ENCODE data around the gene RTRAF. TPM values are rescaled to one million over a fixed set of nuclear protein-coding genes. Genes with fewer than 3 reads are reported as not detected.

The RTRAF gene
- total and polyA plus RNA-seq, 4 donors = 21.6 to 119 (median 66.6) TPM

DNA sequence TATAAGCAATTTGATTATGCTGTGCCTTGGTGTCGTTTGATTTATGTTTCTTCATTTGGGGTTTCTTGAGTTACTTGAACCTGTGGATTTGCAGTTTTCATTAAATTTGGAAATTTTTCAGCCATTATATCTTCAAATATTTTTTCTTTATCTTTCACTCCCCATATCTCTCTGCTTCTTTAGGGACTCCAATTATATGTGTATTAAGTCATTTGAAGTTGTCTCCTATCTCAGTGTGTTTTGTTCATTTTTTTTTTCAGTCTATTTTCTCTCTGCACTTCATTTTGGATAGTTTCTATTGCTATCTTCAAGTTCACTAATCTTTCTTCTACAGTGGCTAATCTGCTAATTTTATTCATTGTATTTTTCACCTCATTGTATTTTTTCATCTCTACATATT is 29.4 kb upstream of the RTRAF start:
- Histone ChIP-seq H3K4me1 (ENCODE audit: control insufficient read depth in 4 of 4, insufficient read depth in 4 of 4, low read length in 3 of 4) (no peaks in the 10 kb centered on the region), H3K9ac (ENCODE audit: low read depth in 1 of 2, low read length in 2 of 2) (no peak overlapping the region), H3K9me3 (ENCODE audit: control insufficient read depth in 4 of 4, low read length in 3 of 4) (peaks cover 0 to 15% (median 11%) of the 10 kb centered on the region in 4 donors), H3K27ac (ENCODE audit: low read depth in 1 of 2, low read length in 2 of 2) (no peak overlapping the region), H3K4me3 (ENCODE audit: low read depth in 1 of 3, low read length in 3 of 3) (no peak overlapping the region), H3K27me3 (ENCODE audit: control insufficient read depth in 4 of 4, insufficient read depth in 4 of 4, low read length in 3 of 4) (no peaks in the 10 kb centered on the region), H3K36me3 (ENCODE audit: control insufficient read depth in 4 of 4, insufficient read depth in 3 of 4, low read depth in 1 of 4, low read length in 3 of 4) (peaks cover 0 to 3% (median 0%) of the 10 kb centered on the region in 4 donors)
- TF ChIP-seq, protein P1, sequence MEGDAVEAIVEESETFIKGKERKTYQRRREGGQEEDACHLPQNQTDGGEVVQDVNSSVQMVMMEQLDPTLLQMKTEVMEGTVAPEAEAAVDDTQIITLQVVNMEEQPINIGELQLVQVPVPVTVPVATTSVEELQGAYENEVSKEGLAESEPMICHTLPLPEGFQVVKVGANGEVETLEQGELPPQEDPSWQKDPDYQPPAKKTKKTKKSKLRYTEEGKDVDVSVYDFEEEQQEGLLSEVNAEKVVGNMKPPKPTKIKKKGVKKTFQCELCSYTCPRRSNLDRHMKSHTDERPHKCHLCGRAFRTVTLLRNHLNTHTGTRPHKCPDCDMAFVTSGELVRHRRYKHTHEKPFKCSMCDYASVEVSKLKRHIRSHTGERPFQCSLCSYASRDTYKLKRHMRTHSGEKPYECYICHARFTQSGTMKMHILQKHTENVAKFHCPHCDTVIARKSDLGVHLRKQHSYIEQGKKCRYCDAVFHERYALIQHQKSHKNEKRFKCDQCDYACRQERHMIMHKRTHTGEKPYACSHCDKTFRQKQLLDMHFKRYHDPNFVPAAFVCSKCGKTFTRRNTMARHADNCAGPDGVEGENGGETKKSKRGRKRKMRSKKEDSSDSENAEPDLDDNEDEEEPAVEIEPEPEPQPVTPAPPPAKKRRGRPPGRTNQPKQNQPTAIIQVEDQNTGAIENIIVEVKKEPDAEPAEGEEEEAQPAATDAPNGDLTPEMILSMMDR (IDR thresholded peaks at IDR 0.05; ENCODE audit: low read depth, low read length, missing input control) = no peak
- TF ChIP-seq JUND (IDR thresholded peaks at IDR 0.05) = no peak
- TF ChIP-seq HNF4G (IDR thresholded peaks at IDR 0.05) = no peak
- no peak for TF ChIP-seq HNF4A (conservative IDR thresholded peaks at IDR 0.05)
- TF ChIP-seq RXRA (IDR thresholded peaks at IDR 0.05) = no peak
- TF ChIP-seq, protein P2, sequence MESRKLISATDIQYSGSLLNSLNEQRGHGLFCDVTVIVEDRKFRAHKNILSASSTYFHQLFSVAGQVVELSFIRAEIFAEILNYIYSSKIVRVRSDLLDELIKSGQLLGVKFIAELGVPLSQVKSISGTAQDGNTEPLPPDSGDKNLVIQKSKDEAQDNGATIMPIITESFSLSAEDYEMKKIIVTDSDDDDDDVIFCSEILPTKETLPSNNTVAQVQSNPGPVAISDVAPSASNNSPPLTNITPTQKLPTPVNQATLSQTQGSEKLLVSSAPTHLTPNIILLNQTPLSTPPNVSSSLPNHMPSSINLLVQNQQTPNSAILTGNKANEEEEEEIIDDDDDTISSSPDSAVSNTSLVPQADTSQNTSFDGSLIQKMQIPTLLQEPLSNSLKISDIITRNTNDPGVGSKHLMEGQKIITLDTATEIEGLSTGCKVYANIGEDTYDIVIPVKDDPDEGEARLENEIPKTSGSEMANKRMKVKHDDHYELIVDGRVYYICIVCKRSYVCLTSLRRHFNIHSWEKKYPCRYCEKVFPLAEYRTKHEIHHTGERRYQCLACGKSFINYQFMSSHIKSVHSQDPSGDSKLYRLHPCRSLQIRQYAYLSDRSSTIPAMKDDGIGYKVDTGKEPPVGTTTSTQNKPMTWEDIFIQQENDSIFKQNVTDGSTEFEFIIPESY (IDR thresholded peaks at IDR 0.05) = no peak
- no peak for TF ChIP-seq FOXA2 (IDR thresholded peaks at IDR 0.05)
- TF ChIP-seq, protein P3, sequence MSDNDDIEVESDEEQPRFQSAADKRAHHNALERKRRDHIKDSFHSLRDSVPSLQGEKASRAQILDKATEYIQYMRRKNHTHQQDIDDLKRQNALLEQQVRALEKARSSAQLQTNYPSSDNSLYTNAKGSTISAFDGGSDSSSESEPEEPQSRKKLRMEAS (IDR thresholded peaks at IDR 0.05) = no peak
- TF ChIP-seq, protein P4, sequence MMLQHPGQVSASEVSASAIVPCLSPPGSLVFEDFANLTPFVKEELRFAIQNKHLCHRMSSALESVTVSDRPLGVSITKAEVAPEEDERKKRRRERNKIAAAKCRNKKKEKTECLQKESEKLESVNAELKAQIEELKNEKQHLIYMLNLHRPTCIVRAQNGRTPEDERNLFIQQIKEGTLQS (IDR thresholded peaks at IDR 0.05) = no peak
- TF ChIP-seq, protein P5, sequence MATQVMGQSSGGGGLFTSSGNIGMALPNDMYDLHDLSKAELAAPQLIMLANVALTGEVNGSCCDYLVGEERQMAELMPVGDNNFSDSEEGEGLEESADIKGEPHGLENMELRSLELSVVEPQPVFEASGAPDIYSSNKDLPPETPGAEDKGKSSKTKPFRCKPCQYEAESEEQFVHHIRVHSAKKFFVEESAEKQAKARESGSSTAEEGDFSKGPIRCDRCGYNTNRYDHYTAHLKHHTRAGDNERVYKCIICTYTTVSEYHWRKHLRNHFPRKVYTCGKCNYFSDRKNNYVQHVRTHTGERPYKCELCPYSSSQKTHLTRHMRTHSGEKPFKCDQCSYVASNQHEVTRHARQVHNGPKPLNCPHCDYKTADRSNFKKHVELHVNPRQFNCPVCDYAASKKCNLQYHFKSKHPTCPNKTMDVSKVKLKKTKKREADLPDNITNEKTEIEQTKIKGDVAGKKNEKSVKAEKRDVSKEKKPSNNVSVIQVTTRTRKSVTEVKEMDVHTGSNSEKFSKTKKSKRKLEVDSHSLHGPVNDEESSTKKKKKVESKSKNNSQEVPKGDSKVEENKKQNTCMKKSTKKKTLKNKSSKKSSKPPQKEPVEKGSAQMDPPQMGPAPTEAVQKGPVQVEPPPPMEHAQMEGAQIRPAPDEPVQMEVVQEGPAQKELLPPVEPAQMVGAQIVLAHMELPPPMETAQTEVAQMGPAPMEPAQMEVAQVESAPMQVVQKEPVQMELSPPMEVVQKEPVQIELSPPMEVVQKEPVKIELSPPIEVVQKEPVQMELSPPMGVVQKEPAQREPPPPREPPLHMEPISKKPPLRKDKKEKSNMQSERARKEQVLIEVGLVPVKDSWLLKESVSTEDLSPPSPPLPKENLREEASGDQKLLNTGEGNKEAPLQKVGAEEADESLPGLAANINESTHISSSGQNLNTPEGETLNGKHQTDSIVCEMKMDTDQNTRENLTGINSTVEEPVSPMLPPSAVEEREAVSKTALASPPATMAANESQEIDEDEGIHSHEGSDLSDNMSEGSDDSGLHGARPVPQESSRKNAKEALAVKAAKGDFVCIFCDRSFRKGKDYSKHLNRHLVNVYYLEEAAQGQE (IDR thresholded peaks at IDR 0.05) = no peak
- TF ChIP-seq RAD21 (IDR thresholded peaks at IDR 0.05) = no peak
- no peak for TF ChIP-seq EGR1 (IDR thresholded peaks at IDR 0.05; ENCODE audit: low read depth in 2 of 2)
- TF ChIP-seq NR2F2 (IDR thresholded peaks at IDR 0.05) = no peak
- DNase-seq (ENCODE audit: low spot score) = no peak
- WGBS = 79% methylated on average over 1 of the region's 1 CpG

DNA sequence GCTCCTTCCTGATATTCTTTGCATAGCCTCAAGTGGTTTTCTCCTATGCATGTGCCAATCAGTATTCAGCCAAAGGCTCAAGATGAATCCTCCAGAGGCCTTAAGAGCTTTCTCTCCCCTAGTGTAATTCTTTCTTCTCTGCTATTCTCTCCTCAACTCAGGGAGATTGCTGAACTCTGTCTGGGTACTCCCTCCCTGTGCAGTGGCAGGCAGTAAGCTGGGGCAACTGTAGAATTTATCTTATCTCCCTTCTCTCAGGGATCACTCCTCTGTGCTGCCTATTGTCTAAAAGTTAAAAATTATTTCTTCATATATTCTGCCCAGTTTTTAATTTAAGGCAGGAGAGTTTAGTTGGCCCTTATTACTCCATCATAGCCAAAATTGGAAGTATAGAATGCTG is 28.5 kb upstream of the RTRAF start:
- no peak for DNase-seq (ENCODE audit: low spot score)
- Histone ChIP-seq H3K4me1 (ENCODE audit: control insufficient read depth in 4 of 4, insufficient read depth in 4 of 4, low read length in 3 of 4) (no peaks in the 10 kb centered on the region), H3K36me3 (ENCODE audit: control insufficient read depth in 4 of 4, insufficient read depth in 3 of 4, low read depth in 1 of 4, low read length in 3 of 4) (peaks cover 0 to 3% (median 0%) of the 10 kb centered on the region in 4 donors), H3K27ac (ENCODE audit: low read depth in 1 of 2, low read length in 2 of 2) (no peak overlapping the region), H3K9me3 (ENCODE audit: control insufficient read depth in 4 of 4, low read length in 3 of 4) (peaks cover 0 to 15% (median 11%) of the 10 kb centered on the region in 4 donors), H3K9ac (ENCODE audit: low read depth in 1 of 2, low read length in 2 of 2) (no peak overlapping the region), H3K4me3 (ENCODE audit: low read depth in 1 of 3, low read length in 3 of 3) (no peak overlapping the region), H3K27me3 (ENCODE audit: control insufficient read depth in 4 of 4, insufficient read depth in 4 of 4, low read length in 3 of 4) (no peaks in the 10 kb centered on the region)
- TF ChIP-seq HNF4G (IDR thresholded peaks at IDR 0.05) (no peak), FOXA2 (IDR thresholded peaks at IDR 0.05) (no peak), JUND (IDR thresholded peaks at IDR 0.05) (no peak), YY1 (IDR thresholded peaks at IDR 0.05) (no peak)
- TF ChIP-seq, protein P3 (IDR thresholded peaks at IDR 0.05) = no peak
